ENCODE data around the gene FLRT2. TPM values are rescaled to one million over a fixed set of nuclear protein-coding genes. Genes with fewer than 3 reads are reported as not detected.

The FLRT2 gene
- polyA plus RNA-seq, 4 donors = 163 to 279 (median 261) TPM

GRCh38 chr14:85556267-85556666, 26.3 kb downstream of the FLRT2 start:
- DNase-seq (ENCODE audit: low read depth in 4 of 4, low spot score in 3 of 4) = no peak

DNA sequence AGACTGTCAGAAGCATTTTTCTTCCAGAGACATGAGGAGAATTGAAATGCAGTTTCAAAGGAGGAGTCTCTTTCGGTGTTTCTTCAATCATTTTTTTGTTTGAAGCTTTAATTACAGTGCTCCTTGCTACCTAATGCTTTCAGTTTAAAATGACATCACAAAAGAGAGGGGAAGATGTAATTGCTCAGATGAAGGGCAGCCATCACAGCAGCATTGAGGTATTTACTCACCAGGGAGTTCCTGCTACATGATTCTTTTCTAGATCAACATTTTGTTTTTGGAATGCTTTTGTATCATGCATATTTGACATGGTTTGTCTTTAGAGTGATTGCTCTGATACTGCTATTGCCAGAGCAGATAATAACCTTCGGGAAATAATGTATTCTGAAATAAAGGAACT, 28.6 kb downstream of the FLRT2 start:
- no peak for DNase-seq (ENCODE audit: low read depth in 4 of 4, low spot score in 3 of 4)

- no peak for DNase-seq (ENCODE audit: low read depth in 4 of 4, low spot score in 3 of 4)
Observed at GRCh38 chr14:85562630-85563029, 32.7 kb downstream of the FLRT2 start.

- no peak for DNase-seq (ENCODE audit: low read depth in 4 of 4, low spot score in 3 of 4)
Observed at GRCh38 chr14:85564841-85565527, 35.0 kb downstream of the FLRT2 start.

DNA sequence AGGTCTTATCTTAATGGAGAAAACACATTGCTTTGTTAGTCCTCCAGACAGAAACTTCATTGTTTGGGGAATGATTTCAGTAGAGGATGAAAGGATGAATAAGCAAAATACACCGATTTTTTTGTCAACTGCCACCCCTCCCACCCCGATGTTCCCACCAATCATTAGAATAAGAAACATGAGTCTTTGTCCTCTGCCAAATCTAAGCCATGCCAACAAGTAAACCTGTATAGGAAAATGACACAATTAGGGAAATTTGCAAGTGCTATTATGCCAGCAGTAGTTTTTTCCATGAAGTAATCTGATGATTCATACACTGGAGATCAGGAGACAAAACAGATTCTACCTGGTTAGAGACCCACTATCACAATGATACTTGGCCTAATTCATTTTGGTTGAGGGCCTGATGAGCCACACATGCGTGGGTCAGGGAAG, 35.9 kb downstream of the FLRT2 start:
- DNase-seq (ENCODE audit: low read depth in 4 of 4, low spot score in 3 of 4) = no peak

GRCh38 chr14:85566603-85567002, 36.7 kb downstream of the FLRT2 start:
- DNase-seq (ENCODE audit: low read depth in 4 of 4, low spot score in 3 of 4) = no peak

GRCh38 chr14:85572011-85572410, 42.1 kb downstream of the FLRT2 start:
- DNase-seq (ENCODE audit: low read depth in 4 of 4, low spot score in 3 of 4) = no peak

GRCh38 chr14:85572845-85573244, 42.9 kb downstream of the FLRT2 start:
- DNase-seq (ENCODE audit: low read depth in 4 of 4, low spot score in 3 of 4) = no peak

GRCh38 chr14:85573406-85573805, 43.5 kb downstream of the FLRT2 start:
- no peak for DNase-seq (ENCODE audit: low read depth in 4 of 4, low spot score in 3 of 4)

DNA sequence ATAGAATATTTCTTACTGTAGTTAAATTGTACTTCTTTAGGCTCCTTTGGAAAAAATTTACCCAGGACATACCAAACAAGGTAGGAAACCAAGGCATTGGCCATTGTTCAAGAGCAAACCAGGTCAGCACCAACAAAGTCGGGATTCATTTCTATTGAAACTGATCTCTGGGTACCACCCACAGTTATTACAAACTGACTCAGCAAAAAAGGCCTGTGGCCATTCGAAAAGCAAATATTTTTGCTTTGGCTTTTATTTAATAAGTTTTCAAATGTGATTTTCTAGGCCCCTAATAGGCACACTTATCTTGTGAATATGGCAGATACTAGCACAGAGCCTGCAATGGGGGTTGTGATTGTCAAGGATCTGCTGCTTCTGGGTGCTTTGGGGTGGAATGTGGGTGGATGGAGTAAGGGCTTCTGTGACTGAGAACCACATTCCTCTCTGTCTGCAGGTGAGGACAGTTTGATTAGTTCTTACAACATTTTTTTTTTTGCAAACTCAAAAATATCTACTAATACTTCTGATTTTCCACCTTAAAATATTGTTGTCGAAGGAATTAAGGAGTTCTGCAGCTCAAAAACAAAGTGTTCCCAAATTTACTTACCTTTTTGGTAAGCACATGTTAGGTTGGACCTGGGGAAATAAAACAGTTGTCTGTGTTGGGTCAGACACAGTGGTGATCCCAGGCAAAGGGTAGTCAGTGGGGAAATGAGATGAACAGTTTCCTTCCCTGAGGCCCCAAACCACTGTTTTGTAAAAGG, 45.1 kb downstream of the FLRT2 start:
- DNase-seq (ENCODE audit: low read depth in 4 of 4, low spot score in 3 of 4) = no peak

DNA sequence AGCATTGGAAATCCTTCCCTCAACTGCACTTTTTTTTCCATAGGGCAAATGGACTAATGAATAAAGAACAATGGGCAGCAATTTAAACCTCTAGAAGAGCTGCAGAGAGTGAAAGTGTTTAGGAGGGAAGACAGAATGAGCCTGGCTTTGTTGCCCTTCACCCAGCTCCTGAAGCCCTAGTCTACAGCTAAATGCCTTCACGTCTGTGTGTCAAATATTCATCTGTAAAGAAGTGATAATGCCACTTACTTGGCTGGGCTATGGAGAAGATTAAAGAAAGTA, 45.6 kb downstream of the FLRT2 start:
- DNase-seq (ENCODE audit: low read depth in 4 of 4, low spot score in 3 of 4) = no peak

DNA sequence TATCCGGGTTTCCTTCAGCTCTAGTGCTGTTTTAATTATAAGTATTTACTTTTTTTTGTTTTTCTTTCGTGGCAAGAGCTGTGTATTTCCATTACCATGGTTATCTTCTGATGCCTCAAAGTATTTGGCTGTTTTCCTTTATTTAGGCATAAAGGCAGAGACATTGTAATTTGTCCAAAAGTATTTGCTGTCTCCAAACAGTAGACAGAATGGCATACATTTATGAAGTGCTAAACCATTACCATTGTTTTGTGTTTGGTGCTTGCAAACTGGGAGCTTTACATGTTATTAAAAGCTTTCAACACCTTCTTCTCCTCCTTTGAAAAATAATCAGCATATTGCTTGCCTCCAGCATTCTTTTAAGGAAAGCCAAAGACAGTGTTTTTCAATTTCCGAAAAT, 46.3 kb downstream of the FLRT2 start:
- DNase-seq (ENCODE audit: low read depth in 4 of 4, low spot score in 3 of 4) = no peak

DNA sequence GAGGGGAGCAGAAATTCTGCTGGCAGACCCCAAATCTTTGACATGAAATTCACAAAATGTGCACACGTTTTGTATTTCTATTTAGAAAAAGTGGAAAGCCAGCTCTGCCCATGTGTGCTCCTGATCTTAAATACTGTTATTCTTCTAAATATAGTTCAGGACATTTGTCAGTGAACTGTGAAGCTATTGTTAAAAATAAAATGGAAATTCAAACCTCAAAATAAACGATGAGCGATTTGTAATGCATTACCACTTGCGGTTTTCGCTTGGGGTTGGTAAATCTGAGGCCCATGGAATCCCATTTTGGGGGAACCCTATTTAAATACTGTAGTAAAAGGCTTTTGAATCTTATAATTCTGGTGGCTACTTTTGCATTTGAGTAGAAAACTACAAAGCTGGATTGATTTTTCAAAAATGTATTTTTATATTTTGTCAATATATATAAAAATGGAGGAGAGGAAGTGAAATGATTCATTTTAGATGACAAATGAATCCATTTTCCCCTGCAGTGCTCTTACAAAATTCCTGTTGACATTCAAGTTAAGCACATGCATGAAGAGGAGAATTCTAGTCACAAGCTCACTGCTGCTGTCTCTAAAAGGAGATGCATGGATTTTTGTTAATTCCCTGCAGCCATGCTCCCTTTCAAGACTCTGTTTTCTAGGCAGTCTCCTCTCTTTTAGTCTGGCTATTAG, 47.1 kb downstream of the FLRT2 start:
- no peak for DNase-seq (ENCODE audit: low read depth in 4 of 4, low spot score in 3 of 4)

DNA sequence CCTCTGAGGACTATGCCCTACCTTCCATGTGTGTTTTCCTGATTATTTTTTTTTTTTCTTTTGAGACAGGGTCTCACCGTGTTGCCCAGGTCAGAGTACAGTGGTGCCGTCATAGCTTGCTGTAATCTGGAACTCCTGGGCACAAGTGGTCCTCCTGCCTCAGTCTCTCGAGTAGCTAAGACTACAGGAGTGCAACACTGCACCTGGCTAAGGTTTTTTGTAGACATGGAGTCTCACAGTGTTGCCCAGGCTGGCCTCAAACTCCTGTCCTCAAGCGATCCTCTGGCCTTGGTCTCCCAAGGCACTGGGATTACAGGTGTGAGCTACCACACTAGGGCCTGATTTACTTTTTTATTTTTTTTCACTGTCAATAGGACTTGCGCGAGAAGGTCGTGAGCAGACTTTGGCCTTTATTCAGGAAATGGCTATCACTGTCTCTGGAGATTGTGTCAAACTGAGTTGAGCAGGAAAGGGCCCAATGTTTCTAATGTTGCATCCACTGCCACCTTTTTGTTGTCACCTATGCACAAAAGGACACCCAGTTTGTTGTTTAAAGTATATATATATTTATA, 47.7 kb downstream of the FLRT2 start:
- DNase-seq (ENCODE audit: low read depth in 4 of 4, low spot score in 3 of 4) = no peak

DNA sequence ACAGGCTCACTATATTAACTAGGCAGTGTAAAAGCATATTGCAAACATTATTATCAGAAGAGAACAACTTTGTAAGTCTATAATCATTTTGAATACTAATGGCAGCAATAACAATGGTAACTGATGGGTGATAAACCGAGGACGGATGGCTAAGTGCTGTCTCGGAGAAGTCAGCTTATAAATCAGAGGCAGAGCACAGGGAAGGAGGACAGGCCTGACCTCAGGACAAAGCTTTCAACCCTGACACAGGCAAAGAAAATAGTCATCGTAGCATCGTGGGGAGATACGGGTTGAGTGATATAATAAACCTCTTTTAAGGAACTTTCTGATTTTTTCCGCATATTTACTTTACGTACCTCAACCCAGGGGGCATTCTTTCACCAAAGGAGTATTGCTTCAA, 48.4 kb downstream of the FLRT2 start:
- DNase-seq (ENCODE audit: low read depth in 4 of 4, low spot score in 3 of 4) = no peak

DNA sequence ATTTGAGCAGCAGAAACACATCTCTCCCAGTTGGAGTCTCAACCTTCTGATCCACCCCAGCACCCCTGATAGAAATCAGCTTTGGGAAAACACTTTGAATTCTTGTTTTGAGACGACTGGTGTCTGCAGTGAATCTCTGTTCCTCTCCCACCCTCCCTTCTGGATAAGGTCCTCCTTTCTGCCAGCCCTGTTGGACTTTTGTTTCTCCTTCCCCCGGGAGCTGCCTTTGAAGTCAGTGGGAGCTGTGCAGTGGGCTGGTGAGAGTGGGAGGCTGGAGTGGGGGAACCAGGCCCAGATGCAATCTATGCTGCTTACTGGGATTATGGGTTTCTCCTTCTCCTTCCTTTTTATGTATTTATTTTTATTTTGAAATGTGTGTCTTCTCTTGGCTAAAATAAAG, 49.0 kb downstream of the FLRT2 start:
- DNase-seq (ENCODE audit: low read depth in 4 of 4, low spot score in 3 of 4) = no peak

DNA sequence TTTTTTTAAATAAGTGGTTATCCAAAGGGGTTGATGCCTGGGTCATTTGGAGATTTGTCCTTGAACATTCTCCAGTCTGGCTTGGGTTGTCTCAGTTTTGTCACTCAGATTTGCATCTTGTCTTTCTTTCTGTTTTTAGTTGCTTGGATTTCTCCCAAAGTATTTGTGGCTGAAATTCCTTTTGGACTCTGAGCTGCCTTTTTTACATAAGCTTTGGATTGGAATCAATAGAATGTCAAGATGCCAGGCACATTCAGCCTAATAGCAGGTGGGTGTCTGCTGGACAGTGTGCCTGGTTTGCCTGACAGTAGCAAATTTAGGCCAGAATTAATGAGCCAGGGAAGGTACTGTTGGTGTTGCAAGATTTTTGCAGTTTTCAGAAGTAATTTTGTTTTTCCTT, 50.0 kb downstream of the FLRT2 start:
- no peak for DNase-seq (ENCODE audit: low read depth in 4 of 4, low spot score in 3 of 4)

GRCh38 chr14:85580536-85581140, 50.7 kb downstream of the FLRT2 start:
- DNase-seq (ENCODE audit: low read depth in 4 of 4, low spot score in 3 of 4) = no peak

DNA sequence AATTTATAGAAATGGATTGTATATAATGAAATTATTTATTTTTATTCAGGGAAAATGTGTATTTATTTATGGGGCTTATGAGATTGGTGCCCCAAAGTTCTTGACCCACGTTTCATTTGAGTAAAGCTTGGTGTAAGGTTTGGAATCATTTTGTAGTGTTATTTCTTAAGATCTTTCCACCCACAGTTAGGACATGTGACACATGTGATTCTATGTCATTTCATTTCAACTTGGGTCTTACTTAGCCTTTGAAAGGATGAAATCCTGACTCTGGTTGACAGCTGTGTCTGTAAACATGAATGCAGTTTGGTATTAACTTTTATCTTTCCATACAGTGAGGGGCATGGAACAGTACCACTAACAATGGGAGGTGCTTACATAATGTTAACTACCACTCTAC, 51.7 kb downstream of the FLRT2 start:
- DNase-seq (ENCODE audit: low read depth in 4 of 4, low spot score in 3 of 4) = no peak

- no peak for DNase-seq (ENCODE audit: low read depth in 4 of 4, low spot score in 3 of 4)
Observed at GRCh38 chr14:85583380-85583779, 53.4 kb downstream of the FLRT2 start.

GRCh38 chr14:85584481-85584880, 54.5 kb downstream of the FLRT2 start:
- no peak for DNase-seq (ENCODE audit: low read depth in 4 of 4, low spot score in 3 of 4)

Measured in right renal pelvis (tissue), 4 donors.